CD14-positive monocyte (primary cell): Measurements from ENCODE around the gene RPL27. TPM values are rescaled to one million over a fixed set of nuclear protein-coding genes. Genes with fewer than 3 reads are reported as not detected.

ENCODE experiments used
- DNase-seq, 3 donors: peaks; one replicate each; pipeline ENCODE4 v3.0.0-alpha.2; 2011 to 2022
- H2AFZ ChIP-seq: 2 replicates; pipeline ENCODE4 v1.6.0; 2012; ENCODE audit warnings: mild to moderate bottlenecking, low read depth, low read length, inconsistent platforms; ENCODE audit not compliant: insufficient read depth, poor library complexity, severe bottlenecking
- H3K27ac ChIP-seq, 2 donors: 1 replicate in 1 of 2; 2 replicates in 1 of 2; pipeline ENCODE4 v1.5.1; 2012 to 2013; ENCODE audit warnings: low read length in 2 of 2, control low read depth in 1 of 2, inconsistent platforms in 1 of 2, low read depth in 1 of 2, mild to moderate bottlenecking in 1 of 2
- H3K27me3 ChIP-seq, 2 donors: one replicate each; pipeline versions ENCODE4 v1.6.0 to v1.6.1; 2011 to 2013; ENCODE audit warnings: low read length in 2 of 2; ENCODE audit not compliant: control insufficient read depth in 2 of 2, insufficient read depth in 2 of 2
- H3K36me3 ChIP-seq, 2 donors: replicated peaks in 1 of 2; 1 replicate in 1 of 2; 2 replicates in 1 of 2; pipeline versions ENCODE4 v1.5.1 to v1.6.1; 2012 to 2013; ENCODE audit warnings: low read length in 2 of 2, control low read depth in 1 of 2, inconsistent platforms in 1 of 2, mild to moderate bottlenecking in 1 of 2; ENCODE audit not compliant: insufficient read depth in 2 of 2, control insufficient read depth in 1 of 2
- H3K4me1 ChIP-seq, 2 donors: 1 replicate in 1 of 2; 2 replicates in 1 of 2; pipeline versions ENCODE4 v1.5.1 to v1.6.1; 2012 to 2013; ENCODE audit warnings: low read length in 2 of 2, control low read depth in 1 of 2, inconsistent platforms in 1 of 2, mild to moderate bottlenecking in 1 of 2, moderate library complexity in 1 of 2; ENCODE audit not compliant: insufficient read depth in 2 of 2, control insufficient read depth in 1 of 2
- H3K4me2 ChIP-seq: replicated peaks from 2 replicates; pipeline ENCODE3; 2012; ENCODE audit warnings: low read length, moderate library complexity, mild to moderate bottlenecking; ENCODE audit not compliant: poor library complexity, severe bottlenecking; ENCODE audit errors: extremely low read depth
- H3K4me3 ChIP-seq, 3 experiments: fragments of 200-600 bp in 1 of 3; sonication (generic) in 1 of 3; replicated peaks in 1 of 3; 1 replicate in 2 of 3; 2 replicates in 1 of 3; pipeline ENCODE4 v1.5.1; 2011 to 2013; ENCODE audit warnings: low read length in 3 of 3, mild to moderate bottlenecking in 3 of 3, control low read depth in 2 of 3, low read depth in 2 of 3, inconsistent platforms in 1 of 3, moderate library complexity in 1 of 3
- H3K79me2 ChIP-seq: 2 replicates; pipeline ENCODE4 v1.6.0; 2012; ENCODE audit warnings: mild to moderate bottlenecking, control low read depth, inconsistent platforms, low read length, moderate library complexity; ENCODE audit not compliant: insufficient read depth
- H3K9ac ChIP-seq: 2 replicates; pipeline ENCODE4 v1.6.0; 2017; ENCODE audit warnings: low read length, mild to moderate bottlenecking; ENCODE audit not compliant: insufficient read depth, poor library complexity, severe bottlenecking
- H3K9me3 ChIP-seq, 2 donors: replicated peaks in 1 of 2; 1 replicate in 1 of 2; 2 replicates in 1 of 2; pipeline versions ENCODE4 v1.5.1 to v1.6.1; 2012 to 2013; ENCODE audit warnings: low read length in 2 of 2, control low read depth in 1 of 2; ENCODE audit not compliant: control insufficient read depth in 1 of 2, insufficient read depth in 1 of 2
- H4K20me1 ChIP-seq: 2 replicates; pipeline ENCODE4 v1.6.0; 2012; ENCODE audit warnings: mild to moderate bottlenecking, low read length, control low read depth, moderate library complexity; ENCODE audit not compliant: insufficient read depth
- H3K27ac Mint-ChIP-seq, 7 donors: one replicate each; pipeline ENCODE4 v1.8.0; 2020; ENCODE audit warnings: mild to moderate bottlenecking in 7 of 7, mixed read lengths in 7 of 7, moderate library complexity in 6 of 7, inconsistent platforms in 2 of 7
- H3K27me3 Mint-ChIP-seq, 3 donors: one replicate each; pipeline ENCODE4 v1.8.0; 2021 to 2022; ENCODE audit warnings: low read depth in 3 of 3, mild to moderate bottlenecking in 3 of 3, mixed read lengths in 3 of 3, moderate library complexity in 3 of 3, inconsistent platforms in 1 of 3
- H3K36me3 Mint-ChIP-seq, 2 donors: one replicate each; pipeline ENCODE4 v1.8.0; 2020; ENCODE audit warnings: mixed read lengths in 2 of 2, inconsistent platforms in 1 of 2, mild to moderate bottlenecking in 1 of 2
- H3K4me1 Mint-ChIP-seq: one replicate; pipeline ENCODE4 v1.8.0; 2020; ENCODE audit warnings: mild to moderate bottlenecking, mixed read lengths
- H3K4me3 Mint-ChIP-seq, 2 donors: one replicate each; pipeline ENCODE4 v1.8.0; 2020; ENCODE audit warnings: mild to moderate bottlenecking in 2 of 2, mixed read lengths in 2 of 2, moderate library complexity in 1 of 2
- H3K9me3 Mint-ChIP-seq, 7 donors: one replicate each; pipeline ENCODE4 v1.8.0; 2020 to 2022; ENCODE audit warnings: mixed read lengths in 7 of 7, mild to moderate bottlenecking in 6 of 7, moderate library complexity in 6 of 7, inconsistent platforms in 2 of 7
- CTCF ChIP-seq: fragments of 200-600 bp; IDR thresholded peaks from one replicate; pipeline ENCODE4 v1.8.0; 2022; ENCODE audit warnings: antibody characterized with exemption, mild to moderate bottlenecking
- WGBS: methylation state at CpG from one replicate; pipeline ENCODE4 v1.1.5; 2013; ENCODE audit warnings: missing lambda C conversion rate; ENCODE audit not compliant: insufficient coverage; 5-methylcytosine and 5-hydroxymethylcytosine counted together
- intact Hi-C, 2 donors: fragments of 100-400 bp; cut with micrococcal nuclease; formaldehyde crosslinking; loops; one replicate each; pipeline versions ENCODE4 v1.15.0 to v1.15.1; 2023
- polyA plus RNA-seq, 3 donors: library from polyadenylated mRNA; depleted of rRNA in 1 of 3; unstranded in 2 of 3; stranded (reverse) in 1 of 3; fragments of 300-500 nt in 2 of 3; fragments of >200 nt in 1 of 3; fragmentation: Illumina TruSeq in 2 of 3; gene quantifications; 1 replicate in 2 of 3; 2 replicates in 1 of 3; pipeline ENCODE4 v1.2.3, GENCODE V29; 2012 to 2021

The RPL27 gene
- polyA plus RNA-seq, 3 donors: 1,073 to 2,156 (median 1,232) TPM

- 100% methylated on average over 1 of the region's 2 CpGs for WGBS
- H3K4me1 Mint-ChIP-seq: no peaks in the 10 kb centered on the region
These were observed 41.4 kb downstream of the RPL27 start for GRCh38 chr17:43039646-43040045.

GRCh38 chr17:43040655-43041054 is 42.4 kb downstream of the RPL27 start:
- no peak for DNase-seq
- Mint-ChIP-seq H3K36me3 (peaks cover 17 to 24% of the 10 kb centered on the region in 2 donors), H3K9me3 (no peaks in the 10 kb centered on the region), H3K27ac (no peak overlapping the region), H3K4me3 (no peak overlapping the region), H3K4me1 (no peaks in the 10 kb centered on the region), H3K27me3 (no peaks in the 10 kb centered on the region)
- Histone ChIP-seq H3K4me3 (no peak overlapping the region), H3K36me3 (peaks cover 0 to 25% of the 10 kb centered on the region in 2 donors), H3K27me3 (no peaks in the 10 kb centered on the region), H3K4me2 (no peak overlapping the region), H3K9ac (no peak overlapping the region), H3K79me2 (no peaks in the 10 kb centered on the region), H2AFZ (no peak overlapping the region), H4K20me1 (no peaks in the 10 kb centered on the region), H3K9me3 (no peaks in the 10 kb centered on the region), H3K27ac (no peak overlapping the region), H3K4me1 (no peaks in the 10 kb centered on the region)
- no peak for TF ChIP-seq CTCF
- WGBS: no CpG with 5 or more reads among the region's 2 CpGs
- intact Hi-C loops: no loop called here

More at GRCh38 chr17:43039646-43040045, 41.4 kb downstream of the RPL27 start:
- Mint-ChIP-seq H3K4me3 (no peak overlapping the region), H3K9me3 (no peaks in the 10 kb centered on the region), H3K27ac (no peak overlapping the region), H3K36me3 (peaks cover 15 to 19% of the 10 kb centered on the region in 2 donors), H3K27me3 (peaks cover 0 to 2% (median 0%) of the 10 kb centered on the region in 3 donors)
- Histone ChIP-seq H3K9me3 (no peaks in the 10 kb centered on the region), H3K27me3 (no peaks in the 10 kb centered on the region), H3K4me1 (no peaks in the 10 kb centered on the region), H3K79me2 (no peaks in the 10 kb centered on the region), H4K20me1 (no peaks in the 10 kb centered on the region), H3K4me2 (no peak overlapping the region), H3K27ac (no peak overlapping the region), H3K4me3 (no peak overlapping the region), H3K36me3 (peaks cover 0 to 16% of the 10 kb centered on the region in 2 donors), H2AFZ (no peak overlapping the region), H3K9ac (no peak overlapping the region)
- DNase-seq: no peak
- intact Hi-C loops: no loop called here
- no peak for TF ChIP-seq CTCF
